HG03064 (cell line): ENCODE results near the gene ABHD3.
A peak's percentile ranks its signal among the peaks of the same experiment; 100 is the strongest.
"Not testable (repeated sequence)": the region's sequence is repeated elsewhere in the genome, so short reads cannot be mapped to it uniquely, and the experiment has no call there.

Experiments used
- ATAC-seq: cut with Tn5 transposase; IDR thresholded peaks from one replicate; pipeline ENCODE4 v1.9.1; 2021; ENCODE audit warnings: low read depth; ENCODE audit not compliant: unreplicated experiment

Gene ABHD3

DNA sequence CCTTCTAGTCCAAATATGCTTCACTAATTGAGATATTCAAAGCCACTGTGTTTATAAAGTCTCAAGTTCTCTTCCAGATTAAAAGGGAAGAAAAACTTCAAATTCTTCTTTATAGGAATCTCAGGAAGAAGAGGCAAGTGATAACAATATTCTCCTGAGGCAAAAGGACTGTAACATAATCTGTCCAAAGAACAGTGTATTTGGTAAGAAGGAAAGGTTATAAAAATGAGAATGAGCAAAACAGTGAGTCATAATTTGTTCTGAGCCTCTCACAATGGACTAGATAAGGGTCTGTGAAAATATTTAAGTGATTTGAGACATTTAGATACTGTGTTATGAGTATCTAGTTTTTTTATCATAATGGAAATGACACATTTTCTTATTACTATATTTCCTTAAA is 48.2 kb downstream of the ABHD3 start:
- ATAC-seq: no peak

DNA sequence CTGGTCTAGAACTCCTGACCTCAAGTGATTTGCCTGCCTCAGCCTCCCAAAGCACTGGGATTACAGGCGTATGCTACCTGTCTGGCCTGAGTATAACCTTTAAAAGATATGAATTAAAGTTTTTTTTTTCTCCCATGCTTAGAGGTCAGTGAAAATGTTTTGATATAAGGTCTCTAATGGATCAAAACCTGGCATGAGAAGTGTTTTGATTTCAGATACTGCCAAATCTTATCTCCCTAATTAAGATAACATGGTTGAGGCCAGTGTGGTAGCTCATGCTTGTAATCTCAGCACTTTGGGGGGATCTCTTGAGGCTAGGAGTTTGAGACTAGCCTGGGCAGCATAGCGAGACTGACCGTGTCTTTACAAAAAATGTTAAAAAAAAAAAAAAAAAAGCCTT is 51.2 kb downstream of the ABHD3 start:
- no peak for ATAC-seq

DNA sequence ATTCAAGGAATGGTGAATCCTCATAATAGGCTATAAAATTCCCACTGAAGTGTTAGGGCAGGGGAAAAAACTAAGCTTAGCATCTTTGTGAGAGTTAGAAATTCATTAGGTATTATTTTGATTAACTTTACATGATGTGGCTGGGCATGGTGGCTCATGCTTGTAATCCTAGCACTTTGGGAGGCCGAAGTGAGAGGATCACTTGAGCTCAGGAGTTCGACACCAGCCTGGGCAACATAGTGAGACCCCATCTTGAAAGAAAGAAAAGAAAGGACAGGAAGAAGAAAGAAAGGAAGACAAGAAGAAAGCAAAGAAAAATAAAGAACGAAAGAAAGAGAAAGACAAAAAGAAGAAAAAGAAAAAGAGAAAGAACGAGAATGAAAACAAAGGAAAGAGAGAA is 52.5 kb downstream of the ABHD3 start:
- ATAC-seq: no peak

DNA sequence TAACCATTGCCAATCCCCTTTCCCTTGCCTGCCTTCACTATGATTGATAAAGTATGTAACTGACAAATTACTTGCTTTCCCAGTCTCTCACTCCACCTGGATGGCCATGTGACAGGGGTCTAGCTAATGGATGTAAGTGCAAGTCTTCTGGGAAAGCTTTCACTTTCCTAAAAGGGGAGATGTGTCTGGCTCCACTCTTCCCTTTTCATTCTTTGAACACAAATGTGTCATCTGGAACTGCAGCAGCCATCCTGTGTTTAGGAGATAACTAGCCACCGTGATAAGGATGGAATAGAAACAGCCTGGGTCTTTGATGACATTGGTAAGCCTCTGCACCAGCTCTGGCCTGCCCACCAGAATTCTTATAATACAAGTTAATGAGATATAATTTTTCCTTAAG is 54.3 kb downstream of the ABHD3 start:
- no peak for ATAC-seq

DNA sequence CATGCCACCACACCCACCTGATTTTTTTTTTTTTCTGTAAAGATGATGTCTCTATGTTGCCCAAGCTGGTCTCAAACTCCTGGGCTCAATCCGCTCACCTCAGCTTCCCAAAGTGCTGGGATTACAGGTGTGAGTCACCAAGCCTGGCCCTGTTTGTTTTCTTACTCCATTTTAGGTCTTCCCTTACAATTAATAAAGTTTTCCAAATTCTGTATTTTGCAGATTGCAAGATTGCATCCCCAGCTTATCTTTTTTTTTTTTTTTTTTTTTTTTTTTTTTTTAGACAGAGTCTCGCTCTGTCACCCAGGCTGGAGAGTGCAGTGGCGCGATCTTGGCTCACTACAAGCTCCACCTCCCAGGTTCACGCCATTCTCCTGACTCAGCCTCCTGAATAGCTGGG is 64.2 kb downstream of the ABHD3 start:
- not testable (repeated sequence) for ATAC-seq

DNA sequence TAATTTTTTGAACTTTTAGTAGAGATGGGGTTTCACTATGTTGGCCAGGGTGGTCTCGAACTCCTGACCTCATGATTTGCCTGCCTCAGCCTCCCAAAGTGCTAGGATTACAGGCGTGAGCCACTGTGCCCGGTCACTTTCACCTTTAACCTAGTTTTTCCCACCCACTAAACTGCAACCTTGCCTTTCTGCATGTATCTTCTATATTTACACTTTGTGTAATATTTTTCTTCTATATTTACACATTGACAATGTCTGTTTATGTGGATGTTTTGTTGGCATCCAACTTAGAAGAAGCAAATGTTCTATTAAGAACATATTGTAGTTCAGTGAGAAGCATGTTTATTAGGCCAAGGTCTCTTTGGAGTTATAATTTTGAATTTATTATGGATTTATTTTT is 65.8 kb downstream of the ABHD3 start:
- no peak for ATAC-seq

DNA sequence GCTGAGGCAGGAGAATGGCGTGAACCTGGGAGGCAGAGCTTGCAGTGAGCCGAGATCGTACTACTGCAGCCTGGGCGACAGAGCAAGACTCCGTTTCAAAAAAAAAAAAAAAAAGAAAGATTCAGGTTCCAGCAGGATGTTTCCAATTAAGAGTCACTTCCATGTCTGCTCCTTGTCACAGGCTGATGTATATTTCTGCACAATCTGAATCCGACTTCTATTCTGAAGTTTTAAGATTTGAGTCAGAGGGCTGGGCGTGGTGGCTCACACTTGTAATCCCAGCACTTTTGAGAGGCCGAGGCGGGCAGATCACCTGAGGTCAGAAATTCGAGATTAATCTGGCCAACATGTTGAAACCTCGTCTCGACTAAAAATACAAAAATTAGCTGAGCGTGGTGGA is 67.8 kb downstream of the ABHD3 start:
- no peak for ATAC-seq

DNA sequence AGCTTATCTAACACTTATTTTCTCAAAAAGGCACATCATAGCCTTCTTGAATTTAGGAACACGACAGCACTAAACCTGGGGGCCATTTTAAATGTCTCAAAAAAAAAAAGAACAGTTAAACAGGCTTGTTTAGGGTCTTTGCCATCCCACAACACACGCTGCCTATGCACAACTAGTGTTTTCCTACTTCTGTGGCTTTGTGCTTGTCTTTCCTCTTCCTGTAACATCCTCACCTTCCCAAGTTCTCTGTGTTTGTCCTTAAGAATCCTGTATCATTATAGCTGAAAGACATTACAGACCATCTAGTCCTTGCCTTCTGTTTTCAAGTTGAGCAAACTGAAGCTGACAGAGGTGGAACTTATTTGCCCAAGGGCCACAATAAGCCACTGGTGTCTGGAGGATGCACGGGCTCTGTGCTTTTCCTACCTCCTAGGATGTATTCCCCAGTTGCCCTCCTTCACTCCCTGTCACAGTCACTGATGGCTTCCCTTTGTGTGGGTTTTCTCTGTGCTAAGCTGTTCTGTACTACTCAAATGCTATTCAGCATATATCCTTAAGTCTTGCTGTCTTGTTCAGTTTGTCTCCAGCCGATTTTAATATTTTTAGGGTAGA is 69.9 kb downstream of the ABHD3 start:
- no peak for ATAC-seq

DNA sequence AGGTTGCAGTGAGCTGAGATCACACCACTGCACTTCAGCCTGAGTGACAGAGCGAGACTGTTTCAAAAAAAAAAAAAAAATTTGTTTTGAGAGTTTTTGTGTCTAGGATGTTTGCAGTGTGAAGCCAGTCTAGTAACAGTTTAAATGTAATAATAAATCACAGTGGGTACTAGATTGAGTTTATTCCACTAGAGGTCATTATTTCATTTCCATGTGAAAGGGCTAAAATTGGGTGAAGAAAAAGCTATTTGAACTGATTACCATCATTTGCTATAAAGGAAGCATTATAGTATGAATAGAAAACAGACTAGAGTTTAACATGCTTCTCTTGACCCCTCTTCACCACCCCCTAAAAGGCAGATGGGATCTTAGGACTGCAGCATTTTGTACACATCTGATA is 72.2 kb downstream of the ABHD3 start:
- no peak for ATAC-seq

DNA sequence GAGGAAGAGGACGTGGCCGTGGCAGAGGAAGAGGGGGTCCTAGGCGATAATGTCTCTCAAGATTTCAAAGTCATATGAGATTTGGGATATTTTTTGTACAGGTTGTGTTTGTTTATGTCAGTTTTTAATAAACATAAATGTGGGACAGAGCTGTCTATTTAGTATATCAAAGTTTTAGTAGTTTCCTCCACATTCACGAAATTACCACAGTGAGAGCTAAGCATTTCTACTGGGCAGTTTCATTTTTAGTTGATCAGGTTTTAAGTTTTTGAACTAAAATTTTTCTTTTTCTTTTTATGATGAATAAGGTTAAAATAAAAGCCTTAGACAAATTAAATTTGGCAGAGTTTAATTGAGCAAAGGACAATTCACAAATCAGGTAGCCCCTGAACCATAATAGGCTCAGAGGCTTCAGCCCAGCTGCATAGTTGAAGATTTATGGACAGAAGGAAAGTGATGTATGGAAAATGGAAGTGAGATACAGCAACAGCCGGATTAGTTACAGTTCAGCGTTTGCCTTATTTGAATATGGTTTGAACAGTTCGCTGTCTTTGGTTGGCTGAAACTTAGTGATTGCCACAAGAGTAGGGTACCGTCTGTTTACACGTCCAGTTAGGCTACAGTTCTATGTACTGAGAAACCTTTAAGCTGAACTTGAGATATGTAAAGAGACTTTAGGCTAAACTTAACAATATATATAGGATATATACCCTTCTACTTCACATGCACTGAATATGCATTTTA is 75.3 kb downstream of the ABHD3 start:
- peak; percentile 91 for ATAC-seq

DNA sequence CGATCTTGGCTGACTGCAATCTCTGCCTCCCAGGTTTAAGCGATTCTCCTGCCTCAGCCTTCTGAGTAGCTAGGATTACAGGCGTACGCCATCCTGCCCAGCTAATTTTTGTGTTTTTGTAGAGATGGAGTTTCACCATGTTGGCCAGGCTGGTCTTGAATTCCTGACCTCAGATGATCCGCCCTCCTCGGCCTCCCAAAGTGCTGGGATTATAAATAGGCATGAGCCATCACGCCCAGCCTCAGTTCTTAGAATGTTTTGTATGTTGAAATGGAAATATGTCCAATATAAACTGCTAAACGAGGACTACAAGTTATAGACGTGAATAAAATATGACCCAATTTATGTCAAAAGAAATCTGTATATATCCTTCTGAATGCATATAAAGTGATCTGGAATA is 82.9 kb downstream of the ABHD3 start:
- not testable (repeated sequence) for ATAC-seq

DNA sequence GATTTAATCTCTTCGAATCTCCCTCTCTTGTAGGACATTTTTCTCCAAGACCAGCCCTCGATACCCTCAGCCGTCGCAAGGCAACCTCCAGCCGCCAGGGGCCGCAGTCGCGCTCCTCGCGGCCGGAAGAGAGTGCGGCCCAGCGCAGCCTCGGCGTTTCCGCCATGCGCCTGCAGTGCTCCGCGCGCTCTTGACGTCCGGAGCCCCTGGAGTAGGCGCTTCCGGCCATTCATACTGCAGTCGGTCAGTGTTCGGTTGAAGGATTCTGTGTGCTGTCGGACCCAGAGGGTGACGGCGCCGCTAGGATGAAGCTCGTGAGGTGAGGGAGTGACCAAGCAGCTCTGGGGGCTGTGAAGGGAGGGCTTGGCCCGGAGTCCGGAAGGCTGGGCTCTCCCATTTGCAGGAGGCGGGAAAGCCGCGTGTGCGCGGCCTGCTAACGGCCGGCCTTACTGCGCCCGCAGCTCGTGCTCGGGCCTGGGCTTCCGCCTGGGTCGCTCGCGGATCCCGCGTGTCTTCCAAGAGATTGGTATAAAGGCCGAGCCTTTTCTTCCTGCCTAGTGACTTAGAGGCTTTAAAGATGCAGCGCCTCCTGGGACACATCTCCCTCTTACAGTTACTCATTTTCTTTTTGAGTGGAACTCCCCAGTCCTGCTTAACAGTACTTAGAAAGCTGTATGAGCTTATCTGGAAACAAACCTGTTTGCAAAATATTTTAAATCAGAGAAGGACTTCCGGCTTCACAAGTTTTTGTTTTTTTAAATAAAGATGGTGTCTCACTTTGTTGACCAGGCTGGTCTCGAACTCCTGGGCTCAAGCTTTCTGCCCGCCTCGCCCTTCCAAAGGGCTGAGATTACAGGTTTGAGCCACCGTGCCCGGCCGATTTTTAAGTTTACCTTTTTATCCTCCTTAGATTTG is 92.2 kb downstream of the ABHD3 start, which contains the start of gene SNRPD1:
TSS of gene SNRPD1 (plus strand) at position 190 of the 915 bp plus-strand sequence. CDS start at position 306, 116 bp downstream.
- peak; percentile 97 for ATAC-seq

DNA sequence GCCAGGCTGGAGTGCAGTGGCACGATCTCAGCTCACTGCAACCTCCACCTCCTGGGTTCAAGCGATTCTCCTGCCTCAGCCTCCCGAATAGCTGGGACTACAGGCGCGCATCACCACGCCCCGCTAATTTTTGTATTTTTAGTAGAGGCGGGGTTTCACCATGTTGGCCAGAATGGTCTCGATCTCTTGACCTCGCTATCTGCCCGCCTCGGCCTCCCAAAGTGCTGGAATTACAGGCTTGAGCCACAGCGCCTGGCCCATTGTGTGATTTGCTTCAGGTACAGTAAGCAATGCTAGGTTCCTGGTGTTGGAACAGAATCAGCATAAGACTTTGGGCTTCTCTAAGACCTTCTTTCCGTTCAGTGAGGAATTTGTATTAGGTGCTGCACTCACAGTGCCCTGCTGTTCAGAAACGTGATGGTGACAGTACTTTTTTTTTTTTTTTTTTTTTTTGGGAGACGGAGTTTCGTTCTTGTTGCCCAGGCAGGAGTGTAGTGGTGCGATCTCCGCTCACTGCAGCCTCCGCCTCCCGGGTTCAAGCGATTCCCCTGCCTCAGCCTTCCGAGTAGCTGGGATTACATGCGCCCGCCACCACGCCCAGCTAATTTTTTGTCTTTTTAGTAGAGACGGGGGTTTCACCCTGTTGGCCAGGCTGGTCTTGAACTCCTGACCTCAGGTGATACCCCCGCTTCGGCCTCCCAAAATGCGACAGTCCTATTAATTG is 93.0 kb downstream of the ABHD3 start:
- ATAC-seq: peak; percentile 10

DNA sequence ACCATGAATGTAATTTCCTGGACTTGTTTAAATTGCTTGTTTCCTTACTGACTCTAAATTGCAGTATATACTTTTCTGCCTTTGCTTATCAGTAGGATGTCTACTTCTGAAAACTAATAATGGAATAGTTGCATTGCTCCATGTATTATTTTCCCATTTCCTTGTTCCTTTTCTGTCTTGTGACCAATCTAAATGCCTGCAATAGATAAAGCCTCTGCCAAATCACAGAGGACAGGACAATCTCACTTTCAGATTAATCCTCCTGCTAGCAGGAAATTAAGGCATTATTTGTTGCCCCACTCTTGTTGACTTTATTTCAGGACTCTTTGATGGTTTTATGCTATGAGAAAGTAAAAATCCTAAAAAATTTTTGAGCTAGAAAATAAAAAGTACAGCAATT is 99.4 kb downstream of the ABHD3 start:
- no peak for ATAC-seq

DNA sequence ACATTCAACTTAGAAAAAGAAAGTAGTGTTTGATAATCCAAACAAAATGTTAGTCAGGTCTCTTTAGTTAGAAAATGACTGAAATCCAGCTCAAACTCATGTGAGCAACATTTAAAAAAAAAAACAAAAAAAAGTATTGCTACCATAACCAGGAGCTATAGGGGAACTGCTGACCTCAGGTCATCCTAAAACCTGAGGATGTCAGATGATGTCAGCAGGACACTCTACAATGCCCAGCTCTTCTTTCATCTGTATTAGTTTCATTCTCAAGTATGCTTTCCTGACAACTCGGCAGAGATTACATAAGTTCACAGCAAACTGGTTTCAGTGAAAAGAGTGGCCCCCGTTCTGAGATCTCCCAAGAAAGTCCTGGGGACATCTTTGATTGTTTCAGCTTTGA is 99.9 kb downstream of the ABHD3 start:
- no peak for ATAC-seq

DNA sequence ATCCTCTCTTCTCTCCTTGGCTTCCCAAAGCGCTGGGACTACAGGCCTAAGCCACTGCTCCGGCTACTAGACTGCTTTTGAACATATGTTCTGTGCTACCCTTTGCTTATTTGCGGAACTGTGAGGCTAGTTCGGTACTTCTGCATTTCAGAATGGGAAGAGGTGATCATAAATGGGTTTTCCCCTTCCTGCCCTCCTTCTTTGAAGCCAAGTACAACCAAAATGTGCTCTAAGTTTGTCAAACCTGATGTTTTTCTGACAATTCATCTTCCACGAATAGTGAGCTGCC is 102.3 kb downstream of the ABHD3 start:
- no peak for ATAC-seq
